Upper lobe of left lung (tissue), 6 donors: ENCODE data around the gene CPPED1. TPM values are rescaled to one million over a fixed set of nuclear protein-coding genes. Genes with fewer than 3 reads are reported as not detected.

Experiments
- ATAC-seq, 2 donors: fragments of 200-7000 bp; cut with Tn5 transposase; one replicate each; pipeline ENCODE4 v1.9.1; 2022; ENCODE audit warnings: mild to moderate bottlenecking in 2 of 2, moderate library complexity in 2 of 2; ENCODE audit not compliant: low FRiP score in 2 of 2
- DNase-seq, 2 donors: peaks; one replicate each; pipeline ENCODE4 v3.0.0-alpha.2; 2019 to 2020
- H3K27ac ChIP-seq, 4 donors: fragments of 200-600 bp; sonication (generic); one replicate each; pipeline ENCODE4 v1.5.1; 2016 to 2019
- H3K27me3 ChIP-seq, 4 donors: fragments of 200-600 bp; sonication (generic); one replicate each; pipeline ENCODE4 v1.5.1; 2017 to 2019
- H3K36me3 ChIP-seq, 4 donors: fragments of 200-600 bp; sonication (generic); one replicate each; pipeline ENCODE4 v1.5.1; 2016 to 2019
- H3K4me1 ChIP-seq, 4 donors: fragments of 200-600 bp; sonication (generic); one replicate each; pipeline ENCODE4 v1.5.1; 2018 to 2019
- H3K4me3 ChIP-seq, 4 donors: fragments of 200-600 bp; sonication (generic); one replicate each; pipeline ENCODE4 v1.5.1; 2017 to 2019; ENCODE audit warnings: mild to moderate bottlenecking in 2 of 4, moderate library complexity in 1 of 4
- H3K9me3 ChIP-seq, 4 donors: fragments of 200-600 bp; sonication (generic); one replicate each; pipeline ENCODE4 v1.5.1; 2018 to 2019
- EP300 ChIP-seq, 4 donors: sonication (generic); formaldehyde crosslinking; IDR thresholded peaks; one replicate each; pipeline ENCODE4 v1.5.1; 2017; ENCODE audit warnings: antibody characterized with exemption in 4 of 4, control low read depth in 2 of 4
- POLR2A ChIP-seq, 4 donors: fragments of 450-650 bp; IDR thresholded peaks; one replicate each; pipeline ENCODE4 v1.5.1; 2016 to 2017; ENCODE audit warnings: antibody characterized with exemption in 4 of 4, mild to moderate bottlenecking in 2 of 4
- POLR2AphosphoS5 ChIP-seq, 2 donors: sonication (generic); formaldehyde crosslinking; IDR thresholded peaks; one replicate each; pipeline ENCODE4 v1.5.1; 2017; ENCODE audit warnings: antibody characterized with exemption in 2 of 2
- WGBS, 2 donors: methylation state at CpG; one replicate each; pipeline ENCODE4 v1.1.5; 2017 to 2018; 5-methylcytosine and 5-hydroxymethylcytosine counted together
- total RNA-seq, 6 donors: library from RNA; depleted of rRNA in 4 of 6; stranded (reverse); fragments of >200 nt in 4 of 6; gene quantifications; one replicate each; pipeline versions ENCODE4 v1.1.0 to v1.2.1, GENCODE V29; 2016 to 2021
- TF ChIP-seq, protein P1 (sequence below), 6 experiments: fragments of 450-650 bp in 4 of 6; fragments of 200-600 bp in 2 of 6; sonication (generic) in 2 of 6; IDR thresholded peaks; one replicate each; pipeline ENCODE4 v1.5.1; 2016 to 2019; ENCODE audit warnings: antibody characterized with exemption in 6 of 6
- donor health status: DM: no; HTN: no; CAD: no; lungs with moderate emphysema.
- donor health status: DM: no; HTN: yes; CAD: no; lungs with severe emphysema.

CPPED1 gene
- total RNA-seq, 6 donors from 2014 or later: 12.5 to 32.5 (median 23.1) TPM

DNA sequence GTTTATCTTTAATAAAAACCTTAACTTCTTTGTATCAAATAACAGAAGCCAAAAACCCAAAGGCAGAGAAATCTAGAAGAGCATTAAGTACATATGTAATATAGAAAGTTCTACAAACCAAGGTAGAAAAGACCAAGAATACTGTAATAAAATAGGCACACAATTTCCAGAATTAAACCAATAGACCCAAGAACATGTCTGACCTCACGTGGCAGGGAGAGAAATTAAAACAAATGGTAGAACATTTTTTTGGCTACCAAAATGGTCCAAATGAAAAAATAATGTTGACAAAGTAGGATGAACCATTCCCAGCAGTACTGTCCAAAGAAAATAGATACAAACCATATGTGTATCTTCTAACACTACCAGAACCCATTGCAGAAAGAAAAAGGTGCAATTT, 183.5 kb downstream of the CPPED1 start:
- DNase-seq (no peak), ATAC-seq (no peak)
- WGBS, 2 donors: 62 to 79% methylated on average over 1 of the region's 1 CpG
- H3K36me3 ChIP-seq: no peaks in the 10 kb centered on the region
- H3K4me1 ChIP-seq: no peaks in the 10 kb centered on the region
- no peaks in the 10 kb centered on the region for H3K9me3 ChIP-seq
- no peak overlapping the region for H3K4me3 ChIP-seq
- no peak overlapping the region for H3K27ac ChIP-seq
- TF ChIP-seq POLR2A (IDR thresholded peaks at IDR 0.05) (no peak), POLR2AphosphoS5 (IDR thresholded peaks at IDR 0.05) (no peak), EP300 (IDR thresholded peaks at IDR 0.05) (no peak)
- TF ChIP-seq, protein P1, sequence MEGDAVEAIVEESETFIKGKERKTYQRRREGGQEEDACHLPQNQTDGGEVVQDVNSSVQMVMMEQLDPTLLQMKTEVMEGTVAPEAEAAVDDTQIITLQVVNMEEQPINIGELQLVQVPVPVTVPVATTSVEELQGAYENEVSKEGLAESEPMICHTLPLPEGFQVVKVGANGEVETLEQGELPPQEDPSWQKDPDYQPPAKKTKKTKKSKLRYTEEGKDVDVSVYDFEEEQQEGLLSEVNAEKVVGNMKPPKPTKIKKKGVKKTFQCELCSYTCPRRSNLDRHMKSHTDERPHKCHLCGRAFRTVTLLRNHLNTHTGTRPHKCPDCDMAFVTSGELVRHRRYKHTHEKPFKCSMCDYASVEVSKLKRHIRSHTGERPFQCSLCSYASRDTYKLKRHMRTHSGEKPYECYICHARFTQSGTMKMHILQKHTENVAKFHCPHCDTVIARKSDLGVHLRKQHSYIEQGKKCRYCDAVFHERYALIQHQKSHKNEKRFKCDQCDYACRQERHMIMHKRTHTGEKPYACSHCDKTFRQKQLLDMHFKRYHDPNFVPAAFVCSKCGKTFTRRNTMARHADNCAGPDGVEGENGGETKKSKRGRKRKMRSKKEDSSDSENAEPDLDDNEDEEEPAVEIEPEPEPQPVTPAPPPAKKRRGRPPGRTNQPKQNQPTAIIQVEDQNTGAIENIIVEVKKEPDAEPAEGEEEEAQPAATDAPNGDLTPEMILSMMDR (IDR thresholded peaks at IDR 0.05): no peak
- no peaks in the 10 kb centered on the region for H3K27me3 ChIP-seq

DNA sequence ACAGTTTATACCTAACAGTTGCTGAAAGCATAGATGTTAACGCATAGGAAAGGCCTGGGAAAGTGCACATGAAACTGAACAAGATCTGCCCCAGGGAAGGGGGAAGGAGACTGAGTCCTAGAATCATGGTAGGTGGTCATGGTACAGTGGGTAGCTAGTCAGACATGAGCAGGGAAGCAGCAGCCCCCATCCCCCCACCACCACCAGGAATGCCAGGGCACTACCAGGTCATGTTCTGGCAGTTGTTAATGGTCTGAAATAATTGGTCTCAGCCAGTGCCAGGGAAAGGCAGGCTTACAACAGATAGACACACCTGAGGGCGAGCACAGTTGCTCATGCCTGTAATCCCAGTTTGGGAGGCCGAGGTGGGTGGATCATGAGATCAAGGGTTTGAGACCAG, 185.2 kb downstream of the CPPED1 start:
- no peak for DNase-seq
- no peak overlapping the region for H3K27ac ChIP-seq
- no peaks in the 10 kb centered on the region for H3K9me3 ChIP-seq
- ATAC-seq: no peak
- no peaks in the 10 kb centered on the region for H3K27me3 ChIP-seq
- no peak overlapping the region for H3K4me3 ChIP-seq
- 96% methylated on average over 2 to 3 of the region's 3 CpGs for WGBS, 2 donors
- no peaks in the 10 kb centered on the region for H3K4me1 ChIP-seq
- TF ChIP-seq, protein P1 (IDR thresholded peaks at IDR 0.05): no peak
- TF ChIP-seq POLR2A (IDR thresholded peaks at IDR 0.05) (no peak), POLR2AphosphoS5 (IDR thresholded peaks at IDR 0.05) (no peak), EP300 (IDR thresholded peaks at IDR 0.05) (no peak)
- no peaks in the 10 kb centered on the region for H3K36me3 ChIP-seq

DNA sequence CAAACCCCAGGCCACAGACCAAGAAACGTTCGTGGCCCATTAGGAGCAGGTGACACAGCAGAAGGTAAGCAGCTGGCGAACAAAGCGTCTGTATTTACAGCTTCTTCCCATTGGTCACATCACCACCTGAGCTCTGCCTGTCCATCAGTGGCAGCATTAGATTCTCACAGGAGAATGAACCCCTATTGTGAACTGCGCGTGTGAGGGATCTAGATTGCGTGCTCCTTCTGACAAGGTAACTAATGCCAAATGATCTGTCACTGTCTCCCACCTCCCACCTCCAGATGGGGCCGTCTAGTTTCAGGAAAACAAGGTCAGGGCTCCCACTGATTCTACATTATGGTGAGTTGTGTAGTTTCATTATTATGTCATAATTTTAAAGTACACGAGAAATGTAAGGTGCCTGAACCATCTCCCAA, 186.3 kb downstream of the CPPED1 start:
- WGBS, 2 donors: 52 to 61% methylated on average over 9 of the region's 9 CpGs
- Histone ChIP-seq H3K9me3 (no peaks in the 10 kb centered on the region), H3K27ac (no peak overlapping the region), H3K4me3 (no peak overlapping the region), H3K27me3 (no peaks in the 10 kb centered on the region), H3K4me1 (no peaks in the 10 kb centered on the region), H3K36me3 (no peaks in the 10 kb centered on the region)
- no peak for DNase-seq
- TF ChIP-seq EP300 (IDR thresholded peaks at IDR 0.05) (no peak), POLR2A (IDR thresholded peaks at IDR 0.05) (no peak), POLR2AphosphoS5 (IDR thresholded peaks at IDR 0.05) (no peak)
- TF ChIP-seq, protein P1 (IDR thresholded peaks at IDR 0.05): no peak
- ATAC-seq: no peak

DNA sequence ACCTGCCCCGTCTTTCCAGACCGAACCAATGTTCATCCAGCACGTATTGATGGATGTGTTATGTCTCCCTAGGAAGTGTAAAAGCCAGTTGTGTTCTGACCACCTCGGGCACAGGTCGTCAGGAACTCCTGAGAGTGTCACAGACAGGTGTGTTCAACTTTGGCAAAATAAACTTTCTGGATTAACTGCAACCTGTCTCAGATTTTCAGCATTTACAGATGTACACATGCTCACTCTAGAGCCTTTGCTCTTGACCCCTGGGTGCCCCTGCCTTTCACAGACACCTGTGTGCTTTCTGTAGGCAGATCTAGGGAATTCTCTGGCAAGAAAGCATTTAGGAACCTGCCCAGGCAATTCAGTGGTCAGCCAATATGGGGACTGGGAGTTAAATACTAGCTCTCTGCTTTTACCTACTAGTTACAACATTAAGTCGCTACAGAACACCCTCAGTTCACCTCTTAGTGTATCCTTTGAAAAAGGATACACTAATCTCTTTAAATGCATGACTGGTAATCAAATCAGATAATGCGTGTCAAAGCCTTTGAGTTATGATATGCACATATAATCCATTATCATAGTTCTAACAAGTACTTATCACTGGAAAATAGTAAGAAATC, 188.9 kb downstream of the CPPED1 start:
- Histone ChIP-seq H3K9me3 (no peaks in the 10 kb centered on the region), H3K27ac (no peak overlapping the region), H3K4me1 (no peaks in the 10 kb centered on the region), H3K4me3 (no peak overlapping the region), H3K36me3 (no peaks in the 10 kb centered on the region), H3K27me3 (no peaks in the 10 kb centered on the region)
- no peak for TF ChIP-seq EP300 (IDR thresholded peaks at IDR 0.05)
- TF ChIP-seq POLR2AphosphoS5 (IDR thresholded peaks at IDR 0.05): no peak
- no peak for TF ChIP-seq POLR2A (IDR thresholded peaks at IDR 0.05)
- TF ChIP-seq, protein P1 (IDR thresholded peaks at IDR 0.05): no peak
- ATAC-seq (no peak), DNase-seq (no peak)
- WGBS, 2 donors: 62 to 65% methylated on average over 7 of the region's 7 CpGs

DNA sequence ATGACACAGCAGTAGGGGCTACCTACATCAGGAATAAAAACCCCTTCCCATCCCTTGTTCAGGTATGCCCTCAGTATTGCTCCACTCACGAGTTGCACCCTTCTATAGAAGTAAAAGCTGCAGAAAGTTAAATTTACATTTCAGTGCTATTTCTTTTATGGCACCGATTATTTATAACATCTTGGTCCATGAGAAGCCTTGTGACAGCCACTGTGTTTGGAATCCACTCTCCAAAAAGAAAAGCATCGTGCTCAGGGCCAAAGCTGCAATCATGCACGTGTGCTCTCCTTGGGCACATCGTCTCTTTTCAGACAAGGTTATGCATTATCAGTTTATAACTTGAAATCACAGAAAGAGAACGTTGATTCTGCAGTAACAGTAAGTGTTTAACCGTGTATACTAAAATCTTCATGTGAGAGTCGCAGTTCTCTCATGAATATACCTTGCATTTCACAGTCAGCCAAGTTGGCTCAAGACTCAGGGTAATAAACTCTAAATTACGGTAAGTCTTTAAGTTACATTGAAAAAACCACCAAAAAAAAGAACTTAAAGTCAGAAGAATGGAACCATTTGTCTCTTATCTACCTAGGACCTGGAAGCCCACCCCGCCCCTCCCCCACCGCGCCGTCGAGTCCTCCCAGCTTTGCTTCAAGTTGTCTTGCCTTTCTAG, 189.6 kb downstream of the CPPED1 start:
- 83 to 88% methylated on average over 14 of the region's 14 CpGs for WGBS, 2 donors
- H3K36me3 ChIP-seq: no peaks in the 10 kb centered on the region
- TF ChIP-seq POLR2A (IDR thresholded peaks at IDR 0.05) (no peak), EP300 (IDR thresholded peaks at IDR 0.05) (no peak), POLR2AphosphoS5 (IDR thresholded peaks at IDR 0.05) (no peak)
- TF ChIP-seq, protein P1 (IDR thresholded peaks at IDR 0.05): no peak
- H3K27ac ChIP-seq: no peak overlapping the region
- ATAC-seq (no peak), DNase-seq (no peak)
- no peaks in the 10 kb centered on the region for H3K9me3 ChIP-seq
- H3K4me3 ChIP-seq: no peak overlapping the region
- no peaks in the 10 kb centered on the region for H3K27me3 ChIP-seq
- H3K4me1 ChIP-seq: no peaks in the 10 kb centered on the region
